Stimulated activated CD4-positive, alpha-beta T cell treated with anti-CD3 and anti-CD28 coated beads, Interleukin-2, amount 100 ng/mL, for 48 hours (primary cell): ENCODE measurements around the gene MRPL12.
A peak's percentile ranks its signal among the peaks of the same experiment; 100 is the strongest.
"Not testable (repeated sequence)": the region's sequence is repeated elsewhere in the genome, so short reads cannot be mapped to it uniquely, and the experiment has no call there.

Experiments used
- DNase-seq, 2 donors: peaks; one replicate each; pipeline ENCODE4 v3.0.0-alpha.2; 2020

The MRPL12 gene

GRCh38 chr17:81702934-81703746 lies at the start of gene MRPL12:
Gene MRPL12, plus strand, starts transcription at chr17:81703367. Its CDS starts 135 bp downstream, at chr17:81703502.
- DNase-seq, result peak; percentile 86 to 89

- DNase-seq, result no peak
Observed at GRCh38 chr17:81655378-81656117, 47.6 kb upstream of the MRPL12 start.

- DNase-seq, result no peak
Observed at GRCh38 chr17:81656118-81656743, 46.9 kb upstream of the MRPL12 start, which contains the start of gene PDE6G. Gene PDE6G, minus strand, starts transcription at chr17:81656542. Its CDS starts 3,237 bp downstream, at chr17:81653305.

GRCh38 chr17:81656835-81657234 lies 46.3 kb upstream of the MRPL12 start:
- no peak for DNase-seq

GRCh38 chr17:81659038-81659437 lies 44.1 kb upstream of the MRPL12 start:
- no peak for DNase-seq

GRCh38 chr17:81660441-81660840 lies 42.7 kb upstream of the MRPL12 start:
- DNase-seq, result no peak

- DNase-seq, result no peak
Observed at GRCh38 chr17:81662002-81662401, 41.2 kb upstream of the MRPL12 start.

GRCh38 chr17:81664051-81664470 lies 39.1 kb upstream of the MRPL12 start:
- DNase-seq, result no peak

GRCh38 chr17:81665205-81666091 lies 37.7 kb upstream of the MRPL12 start:
- peak; percentile 51 for DNase-seq

GRCh38 chr17:81666092-81666341 lies 37.1 kb upstream of the MRPL12 start:
- no peak for DNase-seq

- peak; percentile 90 for DNase-seq
Observed at GRCh38 chr17:81666342-81667191, 36.6 kb upstream of the MRPL12 start, which contains the start of the genes CCDC137 and OXLD1. Gene CCDC137, plus strand, starts transcription at chr17:81666737. Its CDS starts 30 bp downstream, at chr17:81666767. Gene OXLD1, minus strand, starts transcription at chr17:81666605. Its CDS starts 28 bp downstream, at chr17:81666577.

- no peak for DNase-seq
Observed at GRCh38 chr17:81667754-81668153, 35.4 kb upstream of the MRPL12 start.

- DNase-seq, result no peak
Observed at GRCh38 chr17:81672504-81672903, 30.7 kb upstream of the MRPL12 start.

GRCh38 chr17:81672954-81673353 lies 30.2 kb upstream of the MRPL12 start:
- no peak for DNase-seq

- no peak for DNase-seq
Observed at GRCh38 chr17:81673561-81674258, 29.5 kb upstream of the MRPL12 start.

GRCh38 chr17:81675515-81676221 lies 27.5 kb upstream of the MRPL12 start:
- DNase-seq, result not testable (repeated sequence)

- no peak for DNase-seq
Observed at GRCh38 chr17:81676906-81677305, 26.3 kb upstream of the MRPL12 start.

- DNase-seq, result no peak
Observed at GRCh38 chr17:81680150-81680549, 23.0 kb upstream of the MRPL12 start.

- DNase-seq, result no peak
Observed at GRCh38 chr17:81681672-81682071, 21.5 kb upstream of the MRPL12 start.

- no peak for DNase-seq
Observed at GRCh38 chr17:81682565-81683207, 20.5 kb upstream of the MRPL12 start.
